HepG2 (cell line): Measurements from ENCODE around the gene ATP11C. TPM values are rescaled to one million over a fixed set of nuclear protein-coding genes. Genes with fewer than 3 reads are reported as not detected.

Experiments
- ATAC-seq: fragments of 200-7000 bp; cut with Tn5 transposase; 3 replicates; pipeline ENCODE4 v1.9.1; 2020; ENCODE audit warnings: mild to moderate bottlenecking, moderate library complexity
- BruUV-seq: library from RNA; stranded (reverse); fragments of 400-500 nt; replicated peaks from 2 replicates; lab custom pipeline; 2021; lab: Mats Ljungman, UMichigan
- CTCF ChIA-PET: fragments of 300-600 bp; formaldehyde crosslinking; extraction: SDS; loops from one replicate; lab custom pipeline; 2021; ENCODE audit warnings: low total read pairs, inconsistent platforms, low intra/inter-chr PET ratio; lab: Yijun Ruan, JAX
- POLR2A ChIA-PET: fragments of 350-600 bp; sonication (Branson Sonifier 250); formaldehyde crosslinking; loops from one replicate; lab custom pipeline; 2020; ENCODE audit warnings: antibody characterized with exemption, inconsistent platforms; lab: Yijun Ruan, JAX
- DNase-seq: peaks from one replicate; pipeline ENCODE4 v3.0.0-alpha.2; 2015; ENCODE audit warnings: low spot score
- FAIRE-seq: peaks from 3 replicates; lab custom pipeline; 2011; peaks lifted over from hg19 to GRCh38; lab: Jason Lieb, UNC
- H2AFZ ChIP-seq: one replicate; pipeline ENCODE4 v1.6.1; 2011; ENCODE audit warnings: low read length, inconsistent platforms
- H3K27ac ChIP-seq: fragments of 300-600 bp; 3 replicates; pipeline ENCODE4 v1.8.0; 2011; ENCODE audit warnings: mixed run types, mild to moderate bottlenecking, mixed read lengths, low read length, inconsistent platforms; ENCODE audit not compliant: insufficient read depth; ENCODE audit errors: extremely low read length
- H3K27me3 ChIP-seq, 2 experiments: fragments of 200-600 bp in 1 of 2; 2 replicates in 1 of 2; 3 replicates in 1 of 2; pipeline versions ENCODE4 v1.6.0 to v1.8.0; 2011; ENCODE audit warnings: low read length in 2 of 2, mild to moderate bottlenecking in 2 of 2, moderate library complexity in 2 of 2, inconsistent platforms in 1 of 2; ENCODE audit not compliant: insufficient read depth in 2 of 2, control insufficient read depth in 1 of 2
- H3K36me3 ChIP-seq, 2 experiments: fragments of 200-600 bp in 1 of 2; replicated peaks in 1 of 2; 2 replicates in 1 of 2; 3 replicates in 1 of 2; pipeline versions ENCODE4 v1.5.1 to v1.8.0; 2011; ENCODE audit warnings: low read length in 2 of 2, inconsistent platforms in 1 of 2; ENCODE audit not compliant: insufficient read depth in 2 of 2, control insufficient read depth in 1 of 2
- H3K4me1 ChIP-seq: 2 replicates; pipeline ENCODE4 v1.5.1; 2012; ENCODE audit warnings: low read length, inconsistent platforms; ENCODE audit not compliant: insufficient read depth
- H3K4me2 ChIP-seq: 2 replicates; pipeline ENCODE4 v1.6.0; 2011; ENCODE audit warnings: low read depth, low read length, inconsistent platforms
- H3K4me3 ChIP-seq, 3 experiments: fragments of 200-600 bp in 1 of 3; sonication (generic), shearing (Covaris generic) in 1 of 3; replicated peaks in 1 of 3; 2 replicates each; pipeline ENCODE4 v1.5.1; 2011 to 2016; ENCODE audit warnings: low read length in 3 of 3, inconsistent platforms in 2 of 3, low read depth in 2 of 3, mild to moderate bottlenecking in 2 of 3, control low read depth in 1 of 3, mixed read lengths in 1 of 3; ENCODE audit not compliant: insufficient read depth in 1 of 3
- H3K79me2 ChIP-seq: one replicate; pipeline ENCODE4 v1.6.1; 2011; ENCODE audit warnings: low read length, inconsistent platforms; ENCODE audit not compliant: insufficient read depth
- H3K9ac ChIP-seq: 2 replicates; pipeline ENCODE4 v1.6.0; 2011; ENCODE audit warnings: mild to moderate bottlenecking, low read depth, low read length, inconsistent platforms; ENCODE audit not compliant: insufficient read depth
- H3K9me3 ChIP-seq: 2 replicates; pipeline ENCODE4 v1.5.1; 2012; ENCODE audit warnings: mild to moderate bottlenecking, low read length
- H4K20me1 ChIP-seq: 2 replicates; pipeline ENCODE4 v1.6.0; 2011; ENCODE audit warnings: inconsistent platforms, mild to moderate bottlenecking, low read length, moderate library complexity; ENCODE audit not compliant: insufficient read depth
- ADNP ChIP-seq: sonication (generic); formaldehyde crosslinking; IDR thresholded peaks from 2 replicates; pipeline ENCODE4 v1.4.0; 2020; ENCODE audit warnings: missing genetic modification reagents
- ARID4A ChIP-seq: sonication (generic); formaldehyde crosslinking; IDR thresholded peaks from 2 replicates; pipeline ENCODE4 v1.5.0; 2020; ENCODE audit warnings: mild to moderate bottlenecking, missing genetic modification reagents, borderline replicate concordance
- ATF5 ChIP-seq: sonication (generic); formaldehyde crosslinking; IDR thresholded peaks from 2 replicates; pipeline ENCODE4 v1.4.0; 2020; ENCODE audit warnings: mild to moderate bottlenecking, low read depth, missing genetic modification reagents
- BRCA1 ChIP-seq: sonication (generic); formaldehyde crosslinking; IDR thresholded peaks from 2 replicates; pipeline ENCODE4 v1.4.0; 2020; ENCODE audit warnings: missing genetic modification reagents
- CERS6 ChIP-seq: sonication (generic); formaldehyde crosslinking; IDR thresholded peaks from 2 replicates; pipeline ENCODE4 v1.5.0; 2020; ENCODE audit warnings: missing genetic modification reagents
- CREBL2 ChIP-seq: sonication (generic); formaldehyde crosslinking; IDR thresholded peaks from 2 replicates; pipeline ENCODE4 v1.8.1; 2023; ENCODE audit warnings: missing genetic modification reagents, mild to moderate bottlenecking, borderline replicate concordance
- KLF15 ChIP-seq: sonication (generic); formaldehyde crosslinking; IDR thresholded peaks from 2 replicates; pipeline ENCODE4 v1.8.1; 2023; ENCODE audit warnings: borderline replicate concordance, mild to moderate bottlenecking, inconsistent platforms, missing genetic modification reagents, mixed read lengths
- MTERF4 ChIP-seq: sonication (generic); formaldehyde crosslinking; IDR thresholded peaks from 2 replicates; pipeline ENCODE4 v1.8.0; 2023; ENCODE audit warnings: mild to moderate bottlenecking, missing genetic modification reagents
- STAT5B ChIP-seq: sonication (generic); formaldehyde crosslinking; IDR thresholded peaks from 2 replicates; pipeline ENCODE4 v1.4.0; 2020; ENCODE audit warnings: missing genetic modification reagents
- ZNF781 ChIP-seq: sonication (generic); formaldehyde crosslinking; IDR thresholded peaks from 2 replicates; pipeline ENCODE4 v1.5.1; 2020; ENCODE audit warnings: borderline replicate concordance, mild to moderate bottlenecking, missing genetic modification reagents; ENCODE audit errors: not compliant biosample characterization
- ZSCAN22 ChIP-seq: sonication (generic); formaldehyde crosslinking; IDR thresholded peaks from 2 replicates; pipeline ENCODE4 v1.4.0; 2020; ENCODE audit warnings: mild to moderate bottlenecking, missing genetic modification reagents
- WGBS: methylation state at CpG from one replicate; pipeline ENCODE4 v1.1.6; 2017; ENCODE audit warnings: low lambda C conversion rate; 5-methylcytosine and 5-hydroxymethylcytosine counted together
- in situ Hi-C: cut with HindIII; loops from 2 replicates; pipeline ENCODE4 v1.10.0; 2017; ENCODE audit warnings: low pct_unique_long_range_greater_than_20kb; ENCODE audit not compliant: extremely low pct_ligation_motif_present
- intact Hi-C: fragments of 100-400 bp; cut with micrococcal nuclease; formaldehyde crosslinking; loops from one replicate; pipeline ENCODE4 v1.10.0; 2022; ENCODE audit not compliant: unreplicated experiment
- polyA plus RNA-seq, 8 experiments: library from polyadenylated mRNA; depleted of rRNA in 3 of 8; stranded (reverse) in 7 of 8; unstranded in 1 of 8; fragments of >200 nt; fragmentation: Illumina TruSeq in 4 of 8; extraction: Trizol in 4 of 8; gene quantifications; 2 replicates each; pipeline versions ENCODE4 v1.2.1 to v1.2.3, GENCODE V29; 2011 to 2016; ENCODE audit warnings: low read depth in 4 of 8, missing spikeins in 1 of 8, mixed read lengths in 1 of 8; ENCODE audit not compliant: insufficient read depth in 1 of 8
- total RNA-seq, 5 experiments: library from RNA; depleted of rRNA; stranded (reverse); fragments of >200 nt; fragmentation: Illumina TruSeq; extraction: Trizol; gene quantifications; 2 replicates each; pipeline ENCODE4 v1.2.3, GENCODE V29; 2016; ENCODE audit warnings: low read depth in 1 of 5

Gene ATP11C
- total and polyA plus RNA-seq, 2 of the 13 experiments (the other 11 are each of a cell fraction or from before 2014, with no cell fraction given), result 8.5 to 16.9 TPM

GRCh38 chrX:139702658-139703057 is 230.2 kb downstream of the ATP11C start:
- intact Hi-C loops, result no loop called here
- Histone ChIP-seq H3K9ac (no peak overlapping the region), H3K27me3 (no peaks in the 10 kb centered on the region), H3K4me1 (no peaks in the 10 kb centered on the region), H4K20me1 (no peaks in the 10 kb centered on the region), H3K4me2 (no peak overlapping the region)
- no TSS peak for BruUV-seq
- in situ Hi-C loops, result no loop called here
- TF ChIP-seq BRCA1 (CRISPR knock-in tag) (no peak), CREBL2 (no peak), ZNF781 (no peak), ADNP (no peak), CERS6 (CRISPR knock-in tag) (no peak), MTERF4 (no peak), ARID4A (CRISPR knock-in tag) (no peak), ATF5 (no peak), KLF15 (CRISPR knock-in tag) (no peak), ZSCAN22 (CRISPR knock-in tag) (no peak), STAT5B (CRISPR knock-in tag) (no peak)
- TF ChIP-seq, all 625 proteins: peak for 0
- no peaks in the 10 kb centered on the region for H3K36me3 ChIP-seq
- CTCF ChIA-PET, result no interaction called here
- H3K4me3 ChIP-seq, result no peak overlapping the region
- H2AFZ ChIP-seq, result no peak overlapping the region
- POLR2A ChIA-PET, result no interaction called here
- FAIRE-seq (no peak), ATAC-seq (no peak), DNase-seq (no peak)
- WGBS, result 86% methylated on average over 1 of the region's 3 CpGs
- H3K79me2 ChIP-seq, result no peaks in the 10 kb centered on the region
- H3K27ac ChIP-seq, result no peak overlapping the region
- no peaks in the 10 kb centered on the region for H3K9me3 ChIP-seq
